Ramos (cell line): ENCODE results near the gene AATF.

Source experiments
- in situ Hi-C: fragments of 300-500 bp; cut with MboI; formaldehyde crosslinking; loops from one replicate; pipeline ENCODE4 v1.14.3; 2022; ENCODE audit warnings: low sequenced_read_pairs; ENCODE audit not compliant: unreplicated experiment

Gene AATF

DNA sequence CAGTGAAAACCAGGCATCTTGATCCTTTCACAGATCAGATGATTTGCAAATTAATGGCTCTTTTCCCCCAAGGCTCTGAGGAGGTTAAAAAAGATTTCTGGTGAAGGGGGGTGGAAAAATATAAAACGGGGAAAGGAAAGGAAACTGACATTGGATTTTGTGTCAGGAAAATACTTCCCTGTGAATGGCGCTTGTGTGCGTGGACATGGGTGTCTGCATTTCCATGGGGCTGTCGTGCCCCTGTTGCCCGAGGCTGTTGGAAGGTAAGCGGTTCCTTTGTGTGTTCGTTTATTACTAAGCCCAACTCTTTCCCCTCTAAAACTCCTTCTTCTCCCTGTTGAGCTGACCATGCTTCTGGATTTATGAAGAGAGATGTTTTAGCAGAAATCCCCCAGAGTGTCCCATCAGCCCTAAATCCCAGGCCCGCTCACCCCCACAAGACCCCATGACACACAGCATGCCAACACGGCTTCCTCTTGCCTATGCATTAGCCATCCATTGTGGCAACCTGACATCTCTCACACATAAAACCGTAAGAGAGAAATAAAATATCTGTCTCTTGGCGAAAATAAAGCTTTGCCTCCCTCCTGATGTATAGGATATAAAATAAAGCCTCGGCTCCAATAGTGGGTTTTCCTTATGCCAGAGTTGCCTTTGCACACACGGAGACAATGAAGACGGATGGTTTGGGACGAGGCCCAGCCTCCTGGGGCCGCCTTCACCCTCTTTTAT is 18.7 kb upstream of the AATF start:
- in situ Hi-C loops: no loop called here

DNA sequence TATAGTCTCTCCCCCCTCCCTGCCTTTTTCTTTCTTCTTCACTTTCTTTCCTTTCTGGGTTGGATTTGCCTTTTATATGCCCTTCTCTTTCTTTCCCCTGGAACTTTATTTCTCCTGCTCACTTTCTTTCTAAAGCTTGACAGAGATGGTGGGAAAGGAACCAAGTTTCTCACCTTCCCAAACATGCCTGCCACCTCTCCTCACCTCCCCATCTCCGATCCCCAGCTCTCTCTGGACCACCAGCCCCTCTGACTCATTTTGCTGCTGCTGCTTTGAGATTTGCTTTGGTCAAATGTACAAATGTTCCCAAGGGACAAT is 18.2 kb upstream of the AATF start:
- in situ Hi-C loops: no loop called here

DNA sequence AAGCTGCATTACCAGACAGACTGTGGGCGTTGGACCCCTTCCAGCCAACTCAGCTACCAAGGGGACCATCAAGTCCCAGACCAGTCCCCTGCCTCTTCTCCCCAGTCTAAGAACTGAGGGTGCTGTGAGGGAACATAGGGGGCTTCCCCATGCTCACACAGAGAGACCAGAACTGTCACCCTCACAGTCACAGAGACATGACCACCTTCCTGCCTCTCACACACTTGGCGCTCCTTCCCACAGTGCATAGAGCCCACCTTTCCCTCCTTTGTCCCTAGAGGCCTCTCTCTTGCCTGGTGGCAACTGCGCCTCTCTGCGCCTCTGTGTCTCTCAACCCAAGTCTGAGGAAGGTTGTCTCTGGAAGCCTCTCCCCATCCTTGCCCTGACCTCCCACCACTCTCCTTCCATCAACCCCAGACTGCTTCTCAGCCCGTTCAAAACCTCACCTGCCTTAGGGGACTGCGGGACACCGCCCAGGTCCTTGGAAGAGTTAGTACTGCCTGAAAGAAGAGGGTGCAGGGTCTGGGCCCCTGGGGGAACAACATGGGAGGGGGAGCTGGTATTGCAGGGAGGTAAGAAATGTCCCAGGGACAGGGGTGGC is 17.6 kb upstream of the AATF start:
- in situ Hi-C loops: no loop called here

DNA sequence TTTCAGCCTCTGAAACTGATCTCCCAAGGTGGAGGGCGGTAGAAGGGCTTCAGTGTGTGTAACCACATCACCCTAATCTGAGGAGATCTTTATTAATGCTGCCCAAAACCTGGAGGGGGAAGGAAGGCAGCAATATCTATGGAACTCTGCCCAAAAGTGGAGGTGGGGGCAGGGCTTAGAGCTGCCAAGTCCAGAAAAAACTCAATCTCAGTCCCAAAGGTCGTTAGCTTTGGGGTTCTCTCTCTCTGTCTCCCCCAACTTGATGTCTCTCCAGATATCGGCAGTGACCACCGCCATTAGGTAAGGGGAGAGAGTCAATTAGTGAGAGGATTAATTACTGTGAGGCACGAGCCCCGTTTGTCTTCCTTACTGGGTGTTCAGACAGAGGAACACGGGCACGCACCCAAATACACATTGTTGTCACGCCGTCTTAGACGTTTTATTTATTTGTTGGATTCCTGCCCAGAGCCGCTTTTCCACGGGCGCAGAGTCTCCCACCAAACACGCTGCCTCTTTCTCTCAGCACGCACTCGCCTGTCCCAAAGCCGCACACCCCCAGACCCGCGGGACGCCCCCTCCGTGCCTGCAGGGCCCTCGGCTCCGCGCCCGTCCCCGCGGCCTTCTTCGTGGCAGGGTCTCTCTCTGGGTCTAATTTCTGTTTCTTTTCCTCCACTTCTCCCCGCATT is 16.9 kb upstream of the AATF start:
- in situ Hi-C loops: no loop called here

DNA sequence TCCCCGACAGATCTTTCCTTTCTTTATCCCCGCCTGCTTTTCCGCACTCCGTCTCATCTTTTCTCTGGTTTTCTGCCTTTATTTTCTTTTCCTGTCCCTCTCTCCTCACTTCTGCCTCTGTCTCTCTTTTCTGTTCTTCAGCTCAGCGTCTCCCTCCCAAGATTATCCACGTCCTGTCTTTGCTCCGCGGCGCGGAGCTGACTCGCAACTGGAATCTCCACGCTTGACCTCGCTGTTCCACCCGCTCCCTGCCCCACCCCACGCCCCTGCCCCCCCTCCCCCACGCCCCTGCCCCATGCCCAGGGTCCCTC is 16.4 kb upstream of the AATF start:
- in situ Hi-C loops: no loop called here

DNA sequence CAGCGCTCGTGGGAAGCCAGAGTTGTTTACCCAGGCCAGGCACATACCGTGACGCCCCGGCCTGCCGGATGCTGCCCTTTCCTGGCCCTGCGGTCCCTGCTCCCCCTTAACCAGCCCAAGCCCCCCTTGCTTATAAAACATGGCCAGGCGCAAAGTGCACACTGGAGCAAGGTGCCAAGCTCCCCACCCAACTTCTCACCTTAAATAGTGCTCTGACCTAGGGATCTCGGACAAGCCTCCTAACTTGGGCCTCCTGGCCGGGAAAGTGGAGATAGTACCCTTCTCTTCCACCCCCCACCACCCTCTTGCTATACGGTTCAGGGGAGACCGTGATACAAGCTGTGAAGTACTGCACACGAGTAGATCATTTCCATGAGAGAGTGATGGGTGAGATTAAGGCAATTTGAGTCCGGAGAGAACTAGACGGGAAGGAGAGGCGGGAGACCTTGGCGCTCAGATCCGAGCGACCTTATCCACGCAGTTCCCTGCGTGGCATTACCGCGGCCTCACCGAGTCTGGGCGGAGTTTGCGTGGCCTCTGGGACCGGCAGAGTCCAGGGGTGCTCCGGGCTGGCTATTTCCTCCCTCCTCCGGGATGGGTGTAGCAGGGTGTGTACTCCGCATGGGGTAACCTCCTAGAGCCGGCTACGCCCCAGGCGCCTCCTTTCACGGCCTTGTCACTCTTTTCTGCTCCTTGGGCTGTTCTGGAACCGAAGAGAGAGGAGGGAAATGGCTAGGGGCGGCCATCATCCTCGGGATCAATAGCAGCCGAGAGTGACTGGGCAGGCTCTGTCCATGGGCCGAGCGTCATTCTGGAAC is 15.9 kb upstream of the AATF start:
- in situ Hi-C loops: no loop called here

DNA sequence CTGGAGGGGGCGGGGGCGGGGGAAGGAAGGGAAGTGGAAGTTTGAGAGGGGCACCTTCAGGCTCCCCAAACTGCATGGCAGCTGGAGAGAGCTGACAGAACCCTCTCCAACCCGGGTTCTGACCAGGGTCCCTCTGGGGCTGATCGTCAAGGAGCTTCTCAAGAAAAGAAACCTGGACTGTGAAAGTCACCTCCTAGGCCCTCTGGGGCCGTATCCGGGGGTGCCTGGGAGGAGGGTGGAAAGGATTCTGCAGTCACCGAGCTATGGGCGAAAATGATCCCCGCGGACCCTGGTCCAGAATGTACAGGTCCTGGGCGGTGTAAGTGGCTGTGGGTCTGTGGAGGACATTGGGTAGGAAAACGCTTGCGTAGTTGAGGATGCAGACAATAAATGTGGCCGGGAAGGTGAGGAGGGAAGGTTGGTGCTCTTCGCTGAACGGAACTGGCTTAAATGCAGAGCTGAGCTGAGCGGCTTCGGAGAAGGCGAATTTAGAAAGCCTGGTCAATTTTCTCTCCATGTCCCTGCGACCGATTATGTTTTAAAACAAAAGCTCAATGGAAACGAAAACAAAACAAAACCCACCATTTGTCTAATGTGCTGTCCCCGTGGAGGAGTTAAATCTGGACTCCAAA is 15.1 kb upstream of the AATF start:
- in situ Hi-C loops: no loop called here

DNA sequence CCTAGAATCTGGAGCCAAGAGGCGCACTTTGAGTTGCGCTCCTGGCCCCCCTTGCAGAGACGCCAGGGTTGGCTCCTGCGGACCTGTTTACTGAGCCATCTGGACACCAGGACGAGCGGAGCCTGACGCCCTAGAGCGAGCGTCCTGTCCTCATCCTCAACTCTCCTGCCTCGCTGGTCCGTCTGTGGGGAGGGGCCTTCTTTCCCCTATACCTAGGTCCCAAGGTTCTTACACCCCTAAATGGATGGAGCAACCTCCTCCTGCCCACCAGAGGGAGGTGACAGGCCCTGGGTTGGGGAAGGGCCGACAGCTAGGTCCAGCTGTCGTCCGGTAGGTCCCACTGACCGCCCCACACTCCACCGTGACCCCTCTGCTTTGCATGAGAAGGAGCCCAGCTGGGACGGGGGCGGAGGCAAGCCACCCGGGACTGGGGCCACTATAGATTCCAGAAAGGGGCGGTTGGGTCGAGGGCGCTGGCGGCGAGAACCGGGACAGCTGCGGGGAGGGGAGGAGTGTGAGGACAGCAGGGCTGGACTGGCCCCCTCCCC is 14.5 kb upstream of the AATF start:
- in situ Hi-C loops: no loop called here

DNA sequence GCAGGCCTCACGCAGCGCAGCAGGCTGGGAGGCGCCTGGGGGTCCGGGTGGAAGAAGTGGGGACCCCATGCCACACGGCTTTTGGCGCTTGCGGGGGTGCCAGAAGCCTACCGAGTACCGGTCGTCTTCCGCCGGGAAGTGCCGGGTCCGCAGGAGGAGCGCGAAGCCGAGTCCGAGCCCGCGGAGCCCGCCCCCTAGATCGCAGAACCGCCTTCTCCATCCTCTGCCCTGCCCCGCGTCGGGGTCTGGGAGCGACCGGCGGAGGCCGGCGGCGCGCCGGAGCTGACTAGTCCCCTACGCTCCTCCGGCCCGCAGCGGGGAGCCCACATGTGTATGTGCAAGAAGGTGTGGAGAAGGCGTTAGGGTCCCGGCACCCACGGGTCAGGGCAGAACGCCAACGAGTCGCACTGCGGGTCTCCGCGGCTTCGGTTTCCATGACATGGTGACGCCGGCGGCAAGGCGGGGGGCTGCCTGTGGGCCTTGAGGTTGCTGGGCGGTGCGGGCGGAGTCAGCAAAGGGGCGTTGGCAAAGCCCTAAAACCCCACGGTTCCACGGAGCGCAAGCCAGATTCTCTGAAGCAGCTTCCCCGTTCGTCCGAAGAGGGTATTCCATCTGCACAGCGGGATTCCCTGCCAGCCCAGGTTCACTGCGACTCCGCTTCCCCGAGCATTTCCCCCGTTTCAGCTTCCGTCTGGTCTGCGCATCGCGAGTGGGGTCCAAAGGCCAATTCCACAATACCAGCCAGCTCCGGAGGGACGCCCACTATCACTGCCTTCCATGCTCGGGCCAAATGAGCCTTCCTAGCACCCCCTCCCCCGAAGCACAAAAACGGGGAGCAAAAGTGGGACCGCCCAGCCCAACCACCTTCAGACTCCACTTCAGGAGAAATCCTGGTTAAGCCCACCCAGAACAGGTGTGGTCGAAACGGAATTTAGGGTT is 13.8 kb upstream of the AATF start:
- in situ Hi-C loops: no loop called here

DNA sequence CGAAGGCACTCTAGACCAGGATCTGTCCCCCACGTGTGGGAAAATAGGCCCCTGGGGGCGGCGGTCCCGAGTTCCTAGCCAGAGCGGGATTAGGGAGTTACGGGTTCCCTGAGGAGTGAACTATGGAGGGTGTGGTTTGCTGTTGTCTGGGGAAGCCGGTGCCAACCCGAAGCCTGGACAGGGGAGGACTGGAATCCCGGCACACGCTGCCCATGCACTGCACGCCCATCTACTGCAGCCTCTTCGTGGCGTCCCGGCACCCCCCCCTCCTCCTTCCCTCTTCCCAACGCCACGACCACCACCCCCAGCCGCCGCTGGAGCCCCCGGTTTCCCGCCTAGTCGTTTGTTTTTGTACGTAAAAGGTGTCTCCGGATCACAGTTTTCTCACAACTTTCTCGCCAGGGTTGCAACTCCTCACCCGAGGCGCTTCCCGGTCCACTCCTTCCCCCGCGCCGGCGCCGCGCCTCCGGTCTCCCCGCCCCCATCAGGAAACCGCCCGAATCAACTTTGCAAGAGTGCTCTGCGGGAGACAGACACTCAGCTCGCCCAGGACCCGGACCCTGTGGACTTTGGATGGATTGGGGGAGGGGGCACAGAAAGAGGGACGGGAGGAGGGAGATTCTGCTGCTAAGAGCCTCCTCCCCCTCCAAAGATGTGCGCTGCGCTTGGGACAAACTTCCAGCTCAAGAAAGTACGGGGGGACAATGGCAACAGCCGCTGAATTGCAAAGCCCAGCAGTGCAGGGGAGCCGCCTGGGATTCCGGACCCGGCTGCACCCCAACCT is 12.9 kb upstream of the AATF start:
- in situ Hi-C loops: no loop called here

DNA sequence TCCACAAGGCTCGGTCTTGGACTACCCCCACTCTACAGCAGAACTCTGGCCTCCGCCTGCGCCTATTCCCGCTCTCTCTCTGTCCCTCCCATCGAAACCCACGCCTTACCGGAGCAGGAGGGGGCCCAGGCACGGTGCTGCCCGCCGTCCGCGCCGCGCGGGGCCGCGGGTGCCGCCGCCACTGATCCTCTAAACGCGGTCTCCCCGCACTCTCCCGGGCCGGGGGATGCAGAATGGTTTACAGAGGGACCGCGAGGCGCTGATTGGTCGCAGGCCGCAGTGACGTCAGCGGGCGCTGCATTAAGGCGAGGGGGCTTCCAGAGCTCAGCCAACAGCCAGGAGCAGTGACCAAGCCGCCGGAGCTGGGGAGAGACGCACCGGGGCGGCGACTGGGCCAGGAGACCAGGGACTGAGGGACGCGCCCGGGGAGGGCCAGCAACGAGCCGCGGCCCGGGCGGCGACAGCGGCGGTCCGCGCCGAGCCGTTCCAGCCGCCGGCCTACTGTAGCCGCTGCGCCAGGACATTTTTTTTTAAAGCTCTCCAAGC is 12.2 kb upstream of the AATF start:
- in situ Hi-C loops: no loop called here

DNA sequence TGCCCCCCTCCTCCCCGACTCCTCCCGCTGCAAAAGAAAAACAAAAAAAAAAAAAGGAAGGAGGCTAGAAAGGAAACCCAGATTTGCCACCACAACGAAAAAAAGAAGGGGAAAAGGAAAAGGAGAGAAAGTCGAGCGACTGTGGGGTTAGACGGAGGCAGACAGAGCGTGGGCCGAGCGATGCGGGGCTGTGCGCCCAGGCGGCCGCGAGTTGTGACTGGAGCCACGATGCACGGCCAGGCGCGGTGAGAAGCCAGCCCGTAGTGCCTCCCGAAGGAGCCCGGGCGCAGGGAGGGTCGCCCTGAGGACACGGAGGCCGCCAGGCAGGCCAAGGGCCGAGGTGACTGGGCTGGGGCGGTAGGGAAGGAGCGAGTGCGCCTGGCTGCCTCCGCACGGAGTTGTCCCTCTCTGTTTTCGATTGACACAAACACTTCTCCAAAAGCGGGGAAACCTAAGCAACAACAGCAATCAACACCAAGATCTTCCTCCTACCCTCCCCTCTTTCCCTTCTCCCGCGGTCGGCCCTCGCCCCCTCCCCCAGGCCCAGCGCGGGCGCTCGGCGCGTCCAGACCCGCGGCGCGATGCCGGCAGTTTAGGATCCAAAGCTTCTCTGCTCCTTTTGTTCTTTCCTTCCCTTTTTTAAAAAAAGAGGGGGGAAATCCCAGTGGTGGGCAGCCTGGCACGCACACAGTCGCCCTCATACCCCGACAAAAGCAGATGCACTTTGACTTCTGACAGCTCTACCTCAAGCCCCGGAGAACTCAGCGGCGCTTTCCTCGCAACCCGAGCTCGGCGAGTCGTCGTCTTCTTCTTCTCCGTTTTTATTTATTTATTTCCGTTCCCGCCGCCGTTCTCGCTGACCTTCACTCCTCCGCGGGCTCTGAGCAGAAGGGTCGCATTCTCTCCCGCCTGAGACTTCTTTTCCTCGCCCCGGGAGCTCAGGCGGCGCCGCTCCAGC is 11.5 kb upstream of the AATF start, which contains the start of gene LHX1:
Gene LHX1, plus strand, starts transcription at position 475 of the 958 bp plus-strand sequence. CDS start 723 bp downstream, outside the sequence.
- in situ Hi-C loops: no loop called here

DNA sequence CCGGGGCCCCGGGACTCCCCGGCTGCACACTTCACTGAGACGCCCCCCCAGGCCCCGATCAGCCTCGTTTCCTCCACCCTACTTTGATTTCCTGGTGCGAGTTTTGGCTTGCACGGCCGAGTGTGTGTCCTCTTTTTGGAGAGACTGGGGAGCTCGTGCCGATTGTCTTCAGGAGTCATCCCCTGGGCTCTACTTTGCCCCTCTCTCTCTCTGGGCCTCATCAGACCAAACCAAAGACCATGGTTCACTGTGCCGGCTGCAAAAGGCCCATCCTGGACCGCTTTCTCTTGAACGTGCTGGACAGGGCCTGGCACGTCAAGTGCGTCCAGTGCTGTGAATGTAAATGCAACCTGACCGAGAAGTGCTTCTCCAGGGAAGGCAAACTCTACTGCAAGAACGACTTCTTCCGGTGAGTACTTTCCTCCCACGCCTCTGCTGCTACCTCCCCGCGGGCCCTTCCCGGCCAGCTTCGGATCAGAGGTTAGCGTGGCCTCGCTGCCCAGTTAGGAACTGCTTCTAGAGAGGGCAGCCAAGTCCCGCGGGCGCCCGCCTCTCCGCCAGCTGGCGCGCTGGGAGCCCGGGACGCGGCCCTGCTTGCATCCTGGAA is 10.7 kb upstream of the AATF start:
- in situ Hi-C loops: no loop called here

DNA sequence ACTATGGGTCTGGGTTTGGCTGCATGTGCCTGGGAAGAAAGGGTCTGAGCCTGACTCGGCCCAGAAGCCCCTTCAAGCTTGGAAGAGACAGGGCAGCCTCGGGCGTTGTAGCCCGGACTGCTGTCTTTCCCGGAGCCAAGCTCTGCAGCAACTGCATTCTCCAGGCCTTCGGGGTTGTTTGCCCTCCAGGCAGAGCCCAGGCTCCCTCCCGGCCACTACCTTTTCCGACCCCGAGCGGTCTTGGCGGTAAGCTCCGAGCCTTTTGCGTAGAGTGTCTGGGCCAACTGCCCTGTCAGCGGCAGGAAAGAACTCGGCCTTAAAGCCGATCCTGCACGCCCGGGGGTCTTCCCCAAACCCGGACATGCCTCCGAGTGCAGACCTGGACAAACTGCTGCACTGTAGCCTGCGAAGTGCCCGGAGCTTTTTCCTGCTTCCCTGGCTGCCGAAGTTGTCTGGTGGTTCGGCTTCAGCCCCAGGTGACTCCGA is 10.1 kb upstream of the AATF start:
- in situ Hi-C loops: no loop called here

DNA sequence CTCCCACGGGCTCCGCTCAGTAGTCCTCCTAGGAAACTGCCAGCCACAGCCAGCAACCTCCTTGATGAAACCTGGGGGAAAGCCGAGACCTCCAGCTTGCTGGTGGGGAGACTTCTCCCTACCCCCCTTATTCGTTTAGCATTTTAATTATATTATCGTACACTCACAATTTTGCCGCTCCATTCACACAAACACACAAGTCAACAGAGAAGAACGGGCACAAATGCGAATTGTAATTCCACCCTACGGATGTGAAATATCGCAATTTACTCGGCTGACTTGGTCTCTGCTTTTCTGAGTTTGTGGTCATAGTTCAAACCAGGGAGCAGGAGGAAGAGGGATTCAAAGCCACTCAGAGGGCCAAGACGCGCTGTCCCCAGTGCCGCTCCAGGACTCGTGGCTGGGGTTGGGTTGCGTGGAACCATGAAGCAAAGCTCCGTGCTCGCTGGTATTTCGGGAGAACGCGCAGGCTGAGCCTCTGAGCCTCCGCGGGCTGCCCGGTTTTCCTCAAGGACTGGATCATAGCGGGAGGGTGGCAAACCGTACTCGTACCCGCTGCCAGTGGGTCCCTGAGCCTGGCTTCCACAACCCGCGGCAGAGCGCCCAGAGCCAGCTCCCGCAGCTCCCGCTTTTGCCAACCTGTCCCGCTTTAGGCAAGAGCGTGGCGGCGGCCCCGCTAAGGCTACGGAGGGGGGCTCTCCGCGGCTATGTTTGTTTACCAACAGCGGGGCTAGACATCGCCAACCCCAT is 9.5 kb upstream of the AATF start:
- in situ Hi-C loops: no loop called here

DNA sequence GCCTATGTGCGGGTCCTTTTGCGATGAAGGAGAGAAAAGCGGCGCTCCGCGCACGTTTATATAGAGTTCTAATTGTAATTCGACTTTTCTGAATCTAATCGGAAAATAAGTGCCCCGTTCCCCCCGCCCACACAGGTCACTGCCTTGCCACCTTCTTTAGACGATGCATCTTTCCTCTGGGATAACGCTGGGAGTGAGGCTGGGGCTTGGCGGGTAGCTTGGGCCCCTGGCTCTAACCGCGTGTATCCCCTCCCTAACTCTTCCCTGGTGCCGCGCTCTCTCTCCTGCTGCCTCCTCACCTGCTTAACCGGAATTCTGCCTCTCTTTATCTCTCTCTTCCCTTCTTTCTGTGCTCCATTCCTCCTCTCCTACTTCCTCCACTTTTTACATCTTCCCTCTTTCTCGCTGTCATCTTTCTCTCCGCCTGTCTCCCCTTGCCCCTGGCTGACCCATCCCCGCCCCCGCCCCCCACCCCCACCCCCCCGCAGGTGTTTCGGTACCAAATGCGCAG is 8.9 kb upstream of the AATF start:
- in situ Hi-C loops: no loop called here
